Cardiac muscle cell (in vitro differentiated cells and primary cell): ENCODE results near the gene ISM1. TPM values are rescaled to one million over a fixed set of nuclear protein-coding genes. Genes with fewer than 3 reads are reported as not detected.

Experiments
- DNase-seq, 2 donors: peaks; one replicate each; pipeline versions ENCODE4 v3.0.0 to v3.0.0-alpha.2; 2010 to 2017; ENCODE audit warnings: low read depth in 1 of 2, low spot score in 1 of 2
- H3K27ac ChIP-seq: fragments of 200-600 bp; sonication (generic); 2 replicates; pipeline ENCODE4 v1.5.1; 2016
- H3K27me3 ChIP-seq: fragments of 200-600 bp; sonication (generic); 2 replicates; pipeline ENCODE4 v1.6.0; 2016; ENCODE audit warnings: control low read depth
- H3K36me3 ChIP-seq: fragments of 200-600 bp; sonication (generic); 2 replicates; pipeline ENCODE4 v1.5.1; 2016; ENCODE audit warnings: control low read depth
- H3K4me1 ChIP-seq: fragments of 200-600 bp; sonication (generic); 2 replicates; pipeline ENCODE4 v1.8.1; 2017; ENCODE audit warnings: low read depth, mild to moderate bottlenecking, mixed run types
- H3K4me3 ChIP-seq: fragments of 200-600 bp; sonication (generic); 2 replicates; pipeline ENCODE4 v1.5.1; 2016; ENCODE audit warnings: mild to moderate bottlenecking
- H3K9me3 ChIP-seq: fragments of 200-600 bp; sonication (generic); 2 replicates; pipeline ENCODE4 v1.5.1; 2017; ENCODE audit warnings: low read depth, mild to moderate bottlenecking, control low read depth
- polyA plus RNA-seq: library from polyadenylated mRNA; unstranded; fragments of >200 nt; fragmentation: Nextera tagmentation; extraction: Ambion mirVana; gene quantifications from 2 replicates; pipeline ENCODE4 v1.2.1, GENCODE V29; 2016
- total RNA-seq: library from RNA; depleted of rRNA; stranded (reverse); fragments of >200 nt; gene quantifications from 2 replicates; pipeline ENCODE4 v1.2.3, GENCODE V29; 2016
- TF ChIP-seq, protein P1 (sequence below): IDR thresholded peaks from 2 replicates; pipeline ENCODE4 v1.5.1; 2012; ENCODE audit warnings: low read depth, mild to moderate bottlenecking, low read length

Gene ISM1
- total and polyA plus RNA-seq, 2 experiments from 2014 or later, result 0.21 to 0.59 TPM

DNA sequence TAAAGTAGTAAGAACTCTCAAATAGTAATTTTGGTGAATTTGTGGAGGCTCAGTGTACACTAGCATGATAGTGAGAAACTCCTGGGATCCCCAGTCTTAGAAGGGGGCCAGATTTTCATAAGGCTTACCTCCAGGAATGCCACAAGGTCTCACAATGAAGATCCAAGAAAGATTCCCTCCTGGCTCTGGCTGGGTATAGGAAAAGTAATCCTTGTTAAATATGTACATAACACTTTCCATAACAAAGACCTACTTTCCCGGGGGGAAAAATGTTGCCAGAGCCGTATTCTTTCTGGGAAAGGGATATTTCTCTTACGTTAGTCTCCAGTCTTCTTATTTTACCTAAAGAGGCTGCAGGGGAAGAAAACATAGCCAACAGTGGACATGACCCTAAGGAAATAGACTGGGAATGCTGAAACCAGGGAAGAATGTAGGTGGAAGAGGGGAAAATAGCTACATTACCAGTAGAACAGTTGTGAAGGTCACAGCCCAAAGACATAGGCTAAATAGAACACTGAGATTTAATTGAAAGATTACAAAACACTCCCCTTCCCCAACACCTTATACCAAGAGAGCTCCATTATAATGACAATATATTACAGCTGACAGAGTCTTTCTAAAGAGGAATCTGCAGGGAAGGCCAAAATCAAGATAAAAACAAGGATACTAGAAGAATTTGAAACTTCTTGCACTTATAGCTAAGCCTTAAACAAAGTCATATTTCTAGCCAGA lies 34.9 kb upstream of the ISM1 start:
- no peaks in the 10 kb centered on the region for H3K4me1 ChIP-seq
- no peaks in the 10 kb centered on the region for H3K9me3 ChIP-seq
- H3K27me3 ChIP-seq, result no peaks in the 10 kb centered on the region
- DNase-seq, result no peak
- H3K27ac ChIP-seq, result no peak overlapping the region
- no peak overlapping the region for H3K4me3 ChIP-seq
- TF ChIP-seq, protein P1, sequence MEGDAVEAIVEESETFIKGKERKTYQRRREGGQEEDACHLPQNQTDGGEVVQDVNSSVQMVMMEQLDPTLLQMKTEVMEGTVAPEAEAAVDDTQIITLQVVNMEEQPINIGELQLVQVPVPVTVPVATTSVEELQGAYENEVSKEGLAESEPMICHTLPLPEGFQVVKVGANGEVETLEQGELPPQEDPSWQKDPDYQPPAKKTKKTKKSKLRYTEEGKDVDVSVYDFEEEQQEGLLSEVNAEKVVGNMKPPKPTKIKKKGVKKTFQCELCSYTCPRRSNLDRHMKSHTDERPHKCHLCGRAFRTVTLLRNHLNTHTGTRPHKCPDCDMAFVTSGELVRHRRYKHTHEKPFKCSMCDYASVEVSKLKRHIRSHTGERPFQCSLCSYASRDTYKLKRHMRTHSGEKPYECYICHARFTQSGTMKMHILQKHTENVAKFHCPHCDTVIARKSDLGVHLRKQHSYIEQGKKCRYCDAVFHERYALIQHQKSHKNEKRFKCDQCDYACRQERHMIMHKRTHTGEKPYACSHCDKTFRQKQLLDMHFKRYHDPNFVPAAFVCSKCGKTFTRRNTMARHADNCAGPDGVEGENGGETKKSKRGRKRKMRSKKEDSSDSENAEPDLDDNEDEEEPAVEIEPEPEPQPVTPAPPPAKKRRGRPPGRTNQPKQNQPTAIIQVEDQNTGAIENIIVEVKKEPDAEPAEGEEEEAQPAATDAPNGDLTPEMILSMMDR, result no peak
- no peaks in the 10 kb centered on the region for H3K36me3 ChIP-seq

DNA sequence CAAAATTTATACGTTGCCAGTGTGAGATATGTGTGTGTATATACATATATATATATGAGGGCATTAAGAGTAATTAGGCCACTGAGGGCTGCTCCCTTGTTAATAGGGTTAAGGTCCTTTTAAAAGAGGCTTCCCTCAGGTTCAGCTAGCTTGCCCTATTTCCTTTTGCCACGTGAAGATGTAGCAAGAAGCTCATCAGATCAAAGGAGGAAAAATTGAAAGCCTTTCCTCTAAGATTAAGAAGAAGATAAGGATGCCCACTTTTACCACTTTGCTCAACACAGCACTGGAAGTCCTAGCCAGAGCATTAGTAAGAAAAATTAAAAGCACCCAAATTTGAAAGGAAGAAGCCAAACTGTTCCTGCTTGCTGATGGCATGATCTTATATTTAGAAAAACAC lies 33.2 kb upstream of the ISM1 start:
- Histone ChIP-seq H3K27me3 (no peaks in the 10 kb centered on the region), H3K4me1 (no peaks in the 10 kb centered on the region), H3K36me3 (no peaks in the 10 kb centered on the region), H3K27ac (no peak overlapping the region), H3K4me3 (no peak overlapping the region), H3K9me3 (no peaks in the 10 kb centered on the region)
- TF ChIP-seq, protein P1, result no peak
- DNase-seq, result no peak

DNA sequence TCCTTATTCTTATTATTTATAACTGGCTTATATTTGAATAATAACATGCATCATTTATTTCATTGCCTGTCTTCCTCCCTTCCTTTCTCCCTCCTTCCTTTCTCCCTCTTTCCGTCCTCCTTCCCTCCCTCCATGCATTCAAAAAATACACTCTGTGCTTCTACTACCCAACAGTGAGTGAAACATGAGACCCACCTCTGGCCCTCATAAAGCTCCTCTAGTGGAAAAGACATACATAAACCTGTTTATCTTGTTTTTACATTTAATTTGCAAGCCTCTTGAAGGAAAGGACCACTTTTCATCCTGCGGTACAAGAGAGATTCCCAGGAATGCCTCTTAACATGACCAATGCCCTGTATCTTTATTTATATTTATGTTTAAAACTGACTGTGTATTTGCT lies 21.8 kb upstream of the ISM1 start:
- no peaks in the 10 kb centered on the region for H3K9me3 ChIP-seq
- H3K27me3 ChIP-seq, result no peaks in the 10 kb centered on the region
- TF ChIP-seq, protein P1, result no peak
- no peak overlapping the region for H3K4me3 ChIP-seq
- no peak overlapping the region for H3K27ac ChIP-seq
- no peaks in the 10 kb centered on the region for H3K36me3 ChIP-seq
- DNase-seq, result no peak
- H3K4me1 ChIP-seq, result no peaks in the 10 kb centered on the region

DNA sequence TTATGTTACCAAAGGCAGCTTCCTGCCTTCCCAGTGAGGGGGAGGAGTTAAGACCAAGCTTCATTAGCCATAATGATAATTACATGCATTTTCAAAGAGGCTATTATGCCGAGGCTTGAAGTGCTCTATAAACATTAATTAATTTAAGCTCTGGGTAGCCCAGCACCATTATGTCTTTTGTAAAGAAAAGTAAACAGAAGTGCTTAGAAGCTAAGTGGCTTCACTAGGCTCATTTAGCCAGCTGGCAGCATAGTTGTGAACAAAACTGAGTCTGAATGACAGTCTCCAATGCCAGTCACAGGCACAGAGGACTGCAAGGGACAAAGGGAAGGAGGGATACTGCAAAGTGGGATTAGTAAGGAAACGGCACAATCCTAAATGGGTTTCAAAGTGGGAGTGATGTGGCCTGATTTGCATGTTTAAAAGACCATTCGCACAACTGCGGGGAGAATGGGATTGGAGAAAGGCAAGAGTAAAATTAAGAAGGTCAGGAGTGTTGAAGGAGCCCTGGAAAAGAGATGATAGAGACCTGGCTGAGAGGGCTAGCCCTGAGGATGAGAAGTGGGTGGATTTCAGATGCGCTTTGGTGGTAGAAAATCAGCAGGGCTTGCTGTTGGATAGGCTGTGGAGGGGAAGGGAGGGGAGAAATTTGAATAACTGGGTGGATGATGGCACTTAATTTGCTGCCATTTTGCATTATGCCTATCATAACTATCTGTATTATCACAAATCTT lies 20.1 kb upstream of the ISM1 start:
- Histone ChIP-seq H3K4me1 (no peaks in the 10 kb centered on the region), H3K36me3 (no peaks in the 10 kb centered on the region), H3K27me3 (no peaks in the 10 kb centered on the region), H3K4me3 (no peak overlapping the region), H3K9me3 (no peaks in the 10 kb centered on the region), H3K27ac (no peak overlapping the region)
- TF ChIP-seq, protein P1, result no peak
- no peak for DNase-seq

DNA sequence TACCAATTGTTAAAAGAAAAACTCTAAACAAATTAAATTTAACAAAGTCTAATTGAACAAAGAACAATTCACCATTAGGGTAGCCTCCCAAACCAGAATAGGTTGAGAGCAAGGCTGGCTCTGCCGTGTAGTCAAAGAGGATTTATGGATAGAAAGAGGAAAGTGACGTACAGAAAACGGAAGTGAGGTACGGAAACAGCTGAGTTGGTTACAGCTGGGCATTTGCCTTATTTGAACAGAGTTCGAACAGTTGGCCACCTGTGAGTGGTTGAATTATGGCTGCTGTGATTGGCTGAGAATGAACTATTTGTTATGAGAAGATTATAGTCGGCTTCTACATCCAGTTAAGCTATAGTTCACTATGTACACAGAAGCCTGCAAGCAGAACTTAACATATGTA lies 18.5 kb upstream of the ISM1 start:
- H3K9me3 ChIP-seq, result no peaks in the 10 kb centered on the region

More for the DNA sequence above, 18.5 kb upstream of the ISM1 start:
- Histone ChIP-seq H3K4me3 (no peak overlapping the region), H3K27ac (no peak overlapping the region), H3K4me1 (no peaks in the 10 kb centered on the region), H3K36me3 (no peaks in the 10 kb centered on the region), H3K27me3 (no peaks in the 10 kb centered on the region)
- TF ChIP-seq, protein P1, result no peak
- DNase-seq, result no peak
